Embryonic facial prominence (tissue), 1 donor: Measurements from ENCODE around the gene KIAA1191.
"Not testable (repeated sequence)": the region's sequence is repeated elsewhere in the genome, so short reads cannot be mapped to it uniquely, and the experiment has no call there.

Experiments used
- DNase-seq: peaks from one replicate; pipeline ENCODE4 v3.0.0-alpha.2; 2016; ENCODE audit errors: extremely low spot score

Gene KIAA1191

GRCh38 chr5:176317534-176318374 is 43.8 kb downstream of the KIAA1191 start:
- DNase-seq = no peak

GRCh38 chr5:176305356-176305755 is 56.2 kb downstream of the KIAA1191 start:
- not testable (repeated sequence) for DNase-seq
